DND-41 (cell line): ENCODE measurements around the gene XRCC2.

ENCODE experiments used
- ATAC-seq: fragments of 200-7000 bp; cut with Tn5 transposase; 3 replicates; pipeline ENCODE4 v1.9.1; 2021; ENCODE audit warnings: low read depth; ENCODE audit not compliant: insufficient read depth
- DNase-seq: peaks from one replicate; pipeline ENCODE4 v3.0.0-alpha.2; 2020
- H2AFZ ChIP-seq: 2 replicates; pipeline ENCODE4 v1.6.0; 2012; ENCODE audit warnings: low read depth, low read length
- H3K27ac ChIP-seq: 2 replicates; pipeline ENCODE4 v1.5.1; 2012; ENCODE audit warnings: low read length, inconsistent platforms
- H3K27me3 ChIP-seq: fragments of 200-600 bp; sonication (generic); 2 replicates; pipeline ENCODE4 v1.6.0; 2012; ENCODE audit warnings: low read length, mild to moderate bottlenecking, inconsistent platforms; ENCODE audit not compliant: insufficient read depth, poor library complexity
- H3K36me3 ChIP-seq: 2 replicates; pipeline ENCODE4 v1.5.1; 2012; ENCODE audit warnings: low read length, inconsistent platforms; ENCODE audit not compliant: insufficient read depth
- H3K4me1 ChIP-seq: 2 replicates; pipeline ENCODE4 v1.5.1; 2012; ENCODE audit warnings: mild to moderate bottlenecking, low read length; ENCODE audit not compliant: insufficient read depth
- H3K4me2 ChIP-seq: 2 replicates; pipeline ENCODE4 v1.6.0; 2012; ENCODE audit warnings: mild to moderate bottlenecking, moderate library complexity, low read length, inconsistent platforms; ENCODE audit not compliant: insufficient read depth
- H3K4me3 ChIP-seq, 2 experiments: fragments of 200-600 bp in 1 of 2; shearing (Covaris generic) in 1 of 2; 2 replicates each; pipeline ENCODE4 v1.5.1; 2012 to 2016; ENCODE audit warnings: inconsistent platforms in 2 of 2, low read length in 2 of 2, mild to moderate bottlenecking in 2 of 2, low read depth in 1 of 2, moderate library complexity in 1 of 2
- H3K79me2 ChIP-seq: 2 replicates; pipeline ENCODE4 v1.6.0; 2012; ENCODE audit warnings: low read length, inconsistent platforms; ENCODE audit not compliant: insufficient read depth
- H3K9ac ChIP-seq: 2 replicates; pipeline ENCODE4 v1.6.0; 2012; ENCODE audit warnings: low read depth, mild to moderate bottlenecking, inconsistent platforms, low read length, moderate library complexity
- H3K9me3 ChIP-seq: 2 replicates; pipeline ENCODE4 v1.5.1; 2012; ENCODE audit warnings: low read length, moderate library complexity, mild to moderate bottlenecking, inconsistent platforms; ENCODE audit not compliant: insufficient read depth, severe bottlenecking
- H4K20me1 ChIP-seq: 2 replicates; pipeline ENCODE4 v1.6.0; 2012; ENCODE audit warnings: low read length; ENCODE audit not compliant: insufficient read depth
- CTCF ChIP-seq: IDR thresholded peaks from 2 replicates; pipeline ENCODE4 v1.5.1; 2012; ENCODE audit warnings: borderline replicate concordance, low read length, moderate library complexity, mild to moderate bottlenecking; ENCODE audit not compliant: poor library complexity, severe bottlenecking; ENCODE audit errors: extremely low read depth
- EZH2 ChIP-seq: IDR thresholded peaks from 3 replicates; pipeline ENCODE4 v1.6.1; 2012; ENCODE audit warnings: borderline replicate concordance, low read depth, mild to moderate bottlenecking, moderate library complexity, low read length, inconsistent platforms; ENCODE audit not compliant: severe bottlenecking

The XRCC2 gene

GRCh38 chr7:152597507-152597906, 78.4 kb downstream of the XRCC2 start:
- H4K20me1 ChIP-seq: no peaks in the 10 kb centered on the region
- H3K4me2 ChIP-seq: no peak overlapping the region
- H3K36me3 ChIP-seq: no peaks in the 10 kb centered on the region
- ATAC-seq (no peak), DNase-seq (no peak)
- H3K4me1 ChIP-seq: no peaks in the 10 kb centered on the region
- no peak overlapping the region for H3K27ac ChIP-seq
- H3K4me3 ChIP-seq: no peak overlapping the region
- no peaks in the 10 kb centered on the region for H3K79me2 ChIP-seq
- no peak overlapping the region for H3K9ac ChIP-seq
- TF ChIP-seq EZH2 (no peak), CTCF (no peak)
- no peak overlapping the region for H2AFZ ChIP-seq
- no peaks in the 10 kb centered on the region for H3K27me3 ChIP-seq
- H3K9me3 ChIP-seq: no peaks in the 10 kb centered on the region

GRCh38 chr7:152596824-152597223, 79.1 kb downstream of the XRCC2 start:
- DNase-seq (no peak), ATAC-seq (no peak)
- Histone ChIP-seq H3K79me2 (no peaks in the 10 kb centered on the region), H3K36me3 (no peaks in the 10 kb centered on the region), H2AFZ (no peak overlapping the region), H3K9ac (no peak overlapping the region), H3K9me3 (no peaks in the 10 kb centered on the region), H3K27me3 (no peaks in the 10 kb centered on the region), H3K27ac (no peak overlapping the region), H3K4me1 (no peaks in the 10 kb centered on the region), H3K4me3 (no peak overlapping the region), H4K20me1 (no peaks in the 10 kb centered on the region), H3K4me2 (no peak overlapping the region)
- TF ChIP-seq CTCF (no peak), EZH2 (no peak)
